BLaER1 (cell line): ENCODE data around the gene LRRC26.

Source experiments
- H3K27ac ChIP-seq: shearing (Covaris generic); formaldehyde crosslinking; 2 replicates; pipeline ENCODE4 v1.8.1; 2022
- H3K27me3 ChIP-seq: shearing (Covaris generic); formaldehyde crosslinking; 2 replicates; pipeline ENCODE4 v1.8.1; 2022
- H3K36me3 ChIP-seq: shearing (Covaris generic); formaldehyde crosslinking; 2 replicates; pipeline ENCODE4 v1.8.1; 2022
- H3K4me1 ChIP-seq: shearing (Covaris generic); formaldehyde crosslinking; 2 replicates; pipeline ENCODE4 v1.8.1; 2022
- H3K4me2 ChIP-seq: shearing (Covaris generic); formaldehyde crosslinking; 2 replicates; pipeline ENCODE4 v1.8.1; 2022
- H3K4me3 ChIP-seq: shearing (Covaris generic); formaldehyde crosslinking; 2 replicates; pipeline ENCODE4 v1.8.1; 2022
- H3K9ac ChIP-seq: shearing (Covaris generic); formaldehyde crosslinking; 2 replicates; pipeline ENCODE4 v1.8.1; 2022
- H3K9me3 ChIP-seq: shearing (Covaris generic); formaldehyde crosslinking; 2 replicates; pipeline ENCODE4 v1.8.1; 2022
- H4K20me1 ChIP-seq: shearing (Covaris generic); formaldehyde crosslinking; 2 replicates; pipeline ENCODE4 v1.8.1; 2022
- Cebpa-rat ChIP-seq: shearing (Covaris generic); IDR thresholded peaks from 2 replicates; pipeline ENCODE4 v1.8.1; 2022

Gene LRRC26

GRCh38 chr9:137159105-137160053, 10.5 kb downstream of the LRRC26 start:
- H3K4me3 ChIP-seq = peak overlapping the region; percentile 28; the same call in 1 of the 2 replicates
- no peaks in the 10 kb centered on the region for H3K9me3 ChIP-seq
- TF ChIP-seq Cebpa-rat = no peak
- peaks cover 22% of the 10 kb centered on the region for H4K20me1 ChIP-seq
- peaks cover 10% of the 10 kb centered on the region; the same call in 1 of the 2 replicates for H3K36me3 ChIP-seq
- H3K9ac ChIP-seq = peak overlapping the region; percentile 63; the same call in 1 of the 2 replicates
- H3K27ac ChIP-seq = peak overlapping the region; percentile 65
- H3K4me1 ChIP-seq = peaks cover 38% of the 10 kb centered on the region
- no peaks in the 10 kb centered on the region for H3K27me3 ChIP-seq
- peak overlapping the region; percentile 96 for H3K4me2 ChIP-seq

- Histone ChIP-seq H3K27ac (peak overlapping the region; percentile 65), H3K4me2 (peak overlapping the region; percentile 96), H3K27me3 (no peaks in the 10 kb centered on the region), H3K36me3 (peaks cover 3% of the 10 kb centered on the region; the same call in 1 of the 2 replicates), H3K4me1 (peaks cover 36% of the 10 kb centered on the region), H3K9ac (peak overlapping the region; percentile 63; the same call in 1 of the 2 replicates), H3K4me3 (peak overlapping the region; percentile 28; the same call in 1 of the 2 replicates), H4K20me1 (peaks cover 14% of the 10 kb centered on the region; the same call in 1 of the 2 replicates), H3K9me3 (no peaks in the 10 kb centered on the region)
- TF ChIP-seq Cebpa-rat = no peak
These were observed 11.2 kb downstream of the LRRC26 start for GRCh38 chr9:137158625-137159024.

GRCh38 chr9:137157618-137158415, 12.0 kb downstream of the LRRC26 start:
- H4K20me1 ChIP-seq = peaks cover 13% of the 10 kb centered on the region; the same call in 1 of the 2 replicates
- H3K27ac ChIP-seq = no peak overlapping the region
- no peaks in the 10 kb centered on the region for H3K36me3 ChIP-seq
- H3K27me3 ChIP-seq = no peaks in the 10 kb centered on the region
- H3K9me3 ChIP-seq = no peaks in the 10 kb centered on the region
- H3K9ac ChIP-seq = no peak overlapping the region
- no peak for TF ChIP-seq Cebpa-rat
- peak overlapping the region; percentile 96 for H3K4me2 ChIP-seq
- no peak overlapping the region for H3K4me3 ChIP-seq
- H3K4me1 ChIP-seq = peaks cover 36% of the 10 kb centered on the region

GRCh38 chr9:137156567-137157375, 13.1 kb downstream of the LRRC26 start:
- H3K36me3 ChIP-seq = no peaks in the 10 kb centered on the region
- no peaks in the 10 kb centered on the region for H3K9me3 ChIP-seq
- H3K4me2 ChIP-seq = peak overlapping the region; percentile 96
- peaks cover 41% of the 10 kb centered on the region for H3K4me1 ChIP-seq
- no peak overlapping the region for H3K27ac ChIP-seq
- no peak for TF ChIP-seq Cebpa-rat
- no peaks in the 10 kb centered on the region for H3K27me3 ChIP-seq
- H3K4me3 ChIP-seq = no peak overlapping the region
- H4K20me1 ChIP-seq = peaks cover 13% of the 10 kb centered on the region; the same call in 1 of the 2 replicates
- no peak overlapping the region for H3K9ac ChIP-seq

GRCh38 chr9:137152844-137153405, 16.9 kb downstream of the LRRC26 start:
- Histone ChIP-seq H3K9ac (no peak overlapping the region), H3K4me2 (no peak overlapping the region), H3K9me3 (no peaks in the 10 kb centered on the region), H3K4me1 (peaks cover 43% of the 10 kb centered on the region), H3K4me3 (no peak overlapping the region), H4K20me1 (no peaks in the 10 kb centered on the region), H3K36me3 (no peaks in the 10 kb centered on the region), H3K27me3 (no peaks in the 10 kb centered on the region), H3K27ac (no peak overlapping the region)
- no peak for TF ChIP-seq Cebpa-rat

- no peaks in the 10 kb centered on the region for H4K20me1 ChIP-seq
- H3K27me3 ChIP-seq = no peaks in the 10 kb centered on the region
- no peaks in the 10 kb centered on the region for H3K36me3 ChIP-seq
- TF ChIP-seq Cebpa-rat = no peak
- H3K9me3 ChIP-seq = no peaks in the 10 kb centered on the region
- peak overlapping the region; percentile 89 for H3K4me2 ChIP-seq
- no peak overlapping the region for H3K4me3 ChIP-seq
- no peak overlapping the region for H3K27ac ChIP-seq
- no peak overlapping the region for H3K9ac ChIP-seq
- peaks cover 43% of the 10 kb centered on the region for H3K4me1 ChIP-seq
These were observed 19.0 kb downstream of the LRRC26 start for GRCh38 chr9:137150617-137151457.

GRCh38 chr9:137149942-137150616, 19.8 kb downstream of the LRRC26 start:
- Histone ChIP-seq H3K4me1 (peaks cover 43% of the 10 kb centered on the region), H3K27me3 (no peaks in the 10 kb centered on the region), H3K9ac (peak overlapping the region; percentile 49; the same call in 1 of the 2 replicates), H3K9me3 (no peaks in the 10 kb centered on the region), H4K20me1 (no peaks in the 10 kb centered on the region), H3K4me2 (peak overlapping the region; percentile 89), H3K36me3 (no peaks in the 10 kb centered on the region), H3K27ac (peak overlapping the region; percentile 61), H3K4me3 (peak overlapping the region; percentile 59)
- no peak for TF ChIP-seq Cebpa-rat

- 0 out of 2 replicates have a peak, but pooled peaks have one; percentile 24 for TF ChIP-seq Cebpa-rat
- Histone ChIP-seq H4K20me1 (no peaks in the 10 kb centered on the region), H3K4me1 (peaks cover 43% of the 10 kb centered on the region), H3K36me3 (no peaks in the 10 kb centered on the region), H3K9me3 (no peaks in the 10 kb centered on the region), H3K27ac (peak overlapping the region; percentile 61), H3K9ac (peak overlapping the region; percentile 49), H3K27me3 (no peaks in the 10 kb centered on the region), H3K4me2 (peak overlapping the region; percentile 89), H3K4me3 (peak overlapping the region; percentile 59)
These were observed 20.5 kb downstream of the LRRC26 start for GRCh38 chr9:137149363-137149762.
